PC-9 (cell line): ENCODE data around the gene SHC1. TPM values are rescaled to one million over a fixed set of nuclear protein-coding genes. Genes with fewer than 3 reads are reported as not detected.
A peak's percentile ranks its signal among the peaks of the same experiment; 100 is the strongest.

Experiments used
- BruUV-seq: library from RNA; stranded (reverse); fragments of 400-500 nt; replicated peaks from 2 replicates; lab custom pipeline; 2021; lab: Mats Ljungman, UMichigan
- CTCF ChIA-PET: fragments of 300-600 bp; sonication (Branson Sonifier 250); formaldehyde crosslinking; loops from one replicate; lab custom pipeline; 2022; ENCODE audit warnings: antibody characterized with exemption; lab: Charles Lee
- POLR2A ChIA-PET: fragments of 300-600 bp; sonication (Branson Sonifier 250); formaldehyde crosslinking; loops from one replicate; lab custom pipeline; 2022; ENCODE audit warnings: antibody characterized with exemption; ENCODE audit not compliant: unreplicated experiment; lab: Charles Lee
- DNase-seq, 2 experiments: peaks; one replicate each; pipeline versions ENCODE4 v3.0.0 to v3.0.0-alpha.2; 2015 to 2022; ENCODE audit warnings: mixed read lengths in 1 of 2
- H2AFZ ChIP-seq: fragments of 200-600 bp; sonication (generic); 2 replicates; pipeline ENCODE4 v1.8.1; 2017; ENCODE audit warnings: antibody characterized with exemption
- H3F3A ChIP-seq: fragments of 200-600 bp; sonication (generic); 2 replicates; pipeline ENCODE4 v1.8.1; 2017; ENCODE audit warnings: antibody characterized with exemption, mild to moderate bottlenecking, low read depth; ENCODE audit not compliant: insufficient read depth
- H3K27ac ChIP-seq: fragments of 200-600 bp; sonication (generic); 2 replicates; pipeline ENCODE4 v1.6.1; 2016; ENCODE audit warnings: mixed run types
- H3K27me3 ChIP-seq: fragments of 200-600 bp; sonication (generic); 2 replicates; pipeline ENCODE4 v1.6.1; 2016; ENCODE audit warnings: low read depth, mixed run types; ENCODE audit not compliant: insufficient read depth
- H3K36me3 ChIP-seq: fragments of 200-600 bp; sonication (generic); 2 replicates; pipeline ENCODE4 v1.6.1; 2016; ENCODE audit warnings: low read depth, mixed run types
- H3K4me1 ChIP-seq: fragments of 200-600 bp; sonication (generic); replicated peaks from 2 replicates; pipeline ENCODE4 v1.6.1; 2016; ENCODE audit warnings: mixed run types; ENCODE audit not compliant: insufficient read depth
- H3K4me2 ChIP-seq: fragments of 200-600 bp; sonication (generic); 2 replicates; pipeline ENCODE4 v1.6.1; 2017; ENCODE audit warnings: mixed run types
- H3K4me3 ChIP-seq: fragments of 200-600 bp; sonication (generic); 2 replicates; pipeline ENCODE4 v1.6.1; 2016; ENCODE audit warnings: mixed run types
- H3K79me2 ChIP-seq: fragments of 200-600 bp; sonication (generic); 2 replicates; pipeline ENCODE4 v1.6.1; 2017; ENCODE audit warnings: low read depth, mixed run types
- H3K9me2 ChIP-seq: fragments of 200-600 bp; sonication (generic); 2 replicates; pipeline ENCODE4 v1.8.1; 2017; ENCODE audit warnings: mild to moderate bottlenecking; ENCODE audit not compliant: insufficient read depth
- H3K9me3 ChIP-seq: fragments of 200-600 bp; sonication (generic); 2 replicates; pipeline ENCODE4 v1.8.1; 2016; ENCODE audit warnings: low read depth; ENCODE audit not compliant: insufficient read depth
- H4K20me1 ChIP-seq: fragments of 200-600 bp; sonication (generic); 2 replicates; pipeline ENCODE4 v1.8.1; 2017; ENCODE audit not compliant: insufficient read depth
- EZH2 ChIP-seq: fragments of 200-600 bp; sonication (generic); IDR thresholded peaks from 2 replicates; pipeline ENCODE4 v1.8.0; 2017; ENCODE audit warnings: antibody characterized with exemption, low read depth
- intact Hi-C: fragments of 100-400 bp; cut with micrococcal nuclease; formaldehyde crosslinking; loops from one replicate; pipeline ENCODE4 v1.10.0; 2022; ENCODE audit not compliant: unreplicated experiment
- total RNA-seq: library from RNA; stranded (reverse); gene quantifications from 2 replicates; pipeline ENCODE4 v1.2.3, GENCODE V29; 2021
- TF ChIP-seq, protein P1 (sequence below): fragments of 200-600 bp; sonication (generic); conservative IDR thresholded peaks from 2 replicates; pipeline ENCODE4 v1.6.1; 2017; ENCODE audit warnings: mixed run types, antibody characterized with exemption, mild to moderate bottlenecking, moderate library complexity

Gene SHC1
- total RNA-seq, 1 experiment from 2014 or later = 210 TPM

- Histone ChIP-seq H3K9me3 (no peaks in the 10 kb centered on the region), H3K79me2 (peaks cover 23% of the 10 kb centered on the region), H3K4me2 (no peak overlapping the region), H3K9me2 (no peaks in the 10 kb centered on the region), H3K36me3 (peaks cover 31% of the 10 kb centered on the region), H3K4me3 (no peak overlapping the region), H3K4me1 (peaks cover 24% of the 10 kb centered on the region), H2AFZ (no peak overlapping the region), H3F3A (peaks cover 46% of the 10 kb centered on the region), H4K20me1 (no peaks in the 10 kb centered on the region), H3K27ac (no peak overlapping the region), H3K27me3 (no peaks in the 10 kb centered on the region)
- ChIA-PET CTCF (interaction anchor here (0.7 to 0.8 kb wide), 2 partner anchors 9 to 23 kb away, joined by 3 read pairs; partner anchors contain the start of gene PBXIP1), POLR2A (interaction anchor here (0.6 to 0.7 kb wide), 3 partner anchors 10 to 55 kb away, joined by 4 to 6 read pairs (median 4); partner anchors contain the start of genes CKS1B and FLAD1)
- intact Hi-C loops = loop anchor here (5.0 kb wide), 1 partner anchor 38 kb away; the partner anchor contains the start of gene ZBTB7B
- TF ChIP-seq, protein P1, sequence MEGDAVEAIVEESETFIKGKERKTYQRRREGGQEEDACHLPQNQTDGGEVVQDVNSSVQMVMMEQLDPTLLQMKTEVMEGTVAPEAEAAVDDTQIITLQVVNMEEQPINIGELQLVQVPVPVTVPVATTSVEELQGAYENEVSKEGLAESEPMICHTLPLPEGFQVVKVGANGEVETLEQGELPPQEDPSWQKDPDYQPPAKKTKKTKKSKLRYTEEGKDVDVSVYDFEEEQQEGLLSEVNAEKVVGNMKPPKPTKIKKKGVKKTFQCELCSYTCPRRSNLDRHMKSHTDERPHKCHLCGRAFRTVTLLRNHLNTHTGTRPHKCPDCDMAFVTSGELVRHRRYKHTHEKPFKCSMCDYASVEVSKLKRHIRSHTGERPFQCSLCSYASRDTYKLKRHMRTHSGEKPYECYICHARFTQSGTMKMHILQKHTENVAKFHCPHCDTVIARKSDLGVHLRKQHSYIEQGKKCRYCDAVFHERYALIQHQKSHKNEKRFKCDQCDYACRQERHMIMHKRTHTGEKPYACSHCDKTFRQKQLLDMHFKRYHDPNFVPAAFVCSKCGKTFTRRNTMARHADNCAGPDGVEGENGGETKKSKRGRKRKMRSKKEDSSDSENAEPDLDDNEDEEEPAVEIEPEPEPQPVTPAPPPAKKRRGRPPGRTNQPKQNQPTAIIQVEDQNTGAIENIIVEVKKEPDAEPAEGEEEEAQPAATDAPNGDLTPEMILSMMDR = no peak
- TF ChIP-seq EZH2 = no peak
- BruUV-seq = no TSS peak
- no peak for DNase-seq
Observed at GRCh38 chr1:154964359-154964758, 6.2 kb downstream of the SHC1 start.

GRCh38 chr1:154963643-154964042, 6.9 kb downstream of the SHC1 start:
- no peaks in the 10 kb centered on the region for H3K9me2 ChIP-seq
- peaks cover 26% of the 10 kb centered on the region for H3K36me3 ChIP-seq
- peaks cover 49% of the 10 kb centered on the region for H3F3A ChIP-seq
- no peak overlapping the region for H3K4me3 ChIP-seq
- H3K27ac ChIP-seq = no peak overlapping the region
- no peak overlapping the region for H3K4me2 ChIP-seq
- H3K27me3 ChIP-seq = no peaks in the 10 kb centered on the region
- ChIA-PET CTCF (no interaction called here), POLR2A (interaction anchor here (0.5 to 0.7 kb wide), 3 partner anchors 8 to 78 kb away, joined by 3 to 11 read pairs (median 6); partner anchors contain the start of gene FLAD1)
- H3K79me2 ChIP-seq = peaks cover 16% of the 10 kb centered on the region
- no peaks in the 10 kb centered on the region for H3K9me3 ChIP-seq
- H4K20me1 ChIP-seq = no peaks in the 10 kb centered on the region
- intact Hi-C loops = loop anchor here (5.0 kb wide), 1 partner anchor 39 kb away; the partner anchor contains the start of gene ZBTB7B
- TF ChIP-seq EZH2 = no peak
- TF ChIP-seq, protein P1 = no peak
- DNase-seq = no peak
- H3K4me1 ChIP-seq = peaks cover 16% of the 10 kb centered on the region
- H2AFZ ChIP-seq = no peak overlapping the region
- no TSS peak for BruUV-seq

GRCh38 chr1:154962795-154963330, 7.7 kb downstream of the SHC1 start:
- H2AFZ ChIP-seq = no peak overlapping the region
- no TSS peak for BruUV-seq
- no peaks in the 10 kb centered on the region for H4K20me1 ChIP-seq
- H3K4me3 ChIP-seq = peak overlapping the region; percentile 78
- ChIA-PET POLR2A (interaction anchor here (0.6 kb wide), 1 partner anchor 9 kb away, joined by 11 read pairs; no protein-coding TSS in a partner anchor), CTCF (no interaction called here)
- H3K4me2 ChIP-seq = peak overlapping the region; percentile 90
- intact Hi-C loops = loop anchor here (5.0 kb wide), 1 partner anchor 39 kb away; the partner anchor contains the start of gene ZBTB7B
- peaks cover 57% of the 10 kb centered on the region for H3F3A ChIP-seq
- no peaks in the 10 kb centered on the region for H3K9me3 ChIP-seq
- H3K27me3 ChIP-seq = no peaks in the 10 kb centered on the region
- peaks cover 26% of the 10 kb centered on the region for H3K36me3 ChIP-seq
- TF ChIP-seq, protein P1 = no peak
- no peak for TF ChIP-seq EZH2
- H3K79me2 ChIP-seq = peaks cover 12% of the 10 kb centered on the region
- H3K27ac ChIP-seq = peak overlapping the region; percentile 72; the same call in 1 of the 2 replicates
- no peaks in the 10 kb centered on the region for H3K9me2 ChIP-seq
- peaks cover 16% of the 10 kb centered on the region for H3K4me1 ChIP-seq
- DNase-seq = no peak
